IgD-negative memory B cell (primary cell): ENCODE measurements around the gene NR6A1. TPM values are rescaled to one million over a fixed set of nuclear protein-coding genes. Genes with fewer than 3 reads are reported as not detected.

Source experiments
- H3K27ac Mint-ChIP-seq, 3 donors: one replicate each; pipeline ENCODE4 v1.8.0; 2020 to 2022; ENCODE audit warnings: mild to moderate bottlenecking in 3 of 3, mixed read lengths in 3 of 3, moderate library complexity in 1 of 3
- H3K27me3 Mint-ChIP-seq: one replicate; pipeline ENCODE4 v1.8.0; 2021; ENCODE audit warnings: mixed read lengths
- H3K36me3 Mint-ChIP-seq: one replicate; pipeline ENCODE4 v1.8.0; 2020; ENCODE audit warnings: mild to moderate bottlenecking, mixed read lengths
- H3K4me1 Mint-ChIP-seq, 3 donors: one replicate each; pipeline ENCODE4 v1.8.0; 2020 to 2022; ENCODE audit warnings: mixed read lengths in 3 of 3, mild to moderate bottlenecking in 1 of 3
- H3K4me3 Mint-ChIP-seq, 4 donors: one replicate each; pipeline ENCODE4 v1.8.0; 2020 to 2022; ENCODE audit warnings: mild to moderate bottlenecking in 4 of 4, mixed read lengths in 4 of 4, moderate library complexity in 3 of 4
- H3K9me3 Mint-ChIP-seq, 3 donors: one replicate each; pipeline ENCODE4 v1.8.0; 2020 to 2021; ENCODE audit warnings: mixed read lengths in 3 of 3, mild to moderate bottlenecking in 1 of 3
- polyA plus RNA-seq: library from polyadenylated mRNA; unstranded; fragments of 300-500 nt; fragmentation: Illumina TruSeq; gene quantifications from one replicate; pipeline ENCODE4 v1.2.3, GENCODE V29; 2021

The NR6A1 gene
- polyA plus RNA-seq, 1 donor from 2014 or later, result 0.03 TPM

DNA sequence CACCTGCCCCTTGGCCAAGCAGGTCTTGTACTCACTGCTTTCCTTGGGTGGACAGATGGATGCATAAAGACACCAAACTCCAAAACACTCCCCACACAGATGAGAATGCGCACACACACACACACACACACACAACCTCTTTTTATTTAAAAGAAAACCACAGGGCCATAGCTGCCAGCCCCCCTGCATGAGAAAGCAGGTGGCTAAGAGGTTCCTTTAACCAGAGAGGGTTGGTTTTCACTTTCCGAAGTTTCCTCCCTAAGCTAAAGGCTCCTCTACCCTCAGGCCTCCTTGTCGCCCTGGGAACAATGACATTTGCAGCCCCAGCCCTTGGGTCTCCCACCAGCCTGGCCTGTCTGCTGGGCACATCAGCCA lies 275.0 kb downstream of the NR6A1 start:
- H3K27ac Mint-ChIP-seq, result peak overlapping the region in 1 of 3 donors; percentile 51

DNA sequence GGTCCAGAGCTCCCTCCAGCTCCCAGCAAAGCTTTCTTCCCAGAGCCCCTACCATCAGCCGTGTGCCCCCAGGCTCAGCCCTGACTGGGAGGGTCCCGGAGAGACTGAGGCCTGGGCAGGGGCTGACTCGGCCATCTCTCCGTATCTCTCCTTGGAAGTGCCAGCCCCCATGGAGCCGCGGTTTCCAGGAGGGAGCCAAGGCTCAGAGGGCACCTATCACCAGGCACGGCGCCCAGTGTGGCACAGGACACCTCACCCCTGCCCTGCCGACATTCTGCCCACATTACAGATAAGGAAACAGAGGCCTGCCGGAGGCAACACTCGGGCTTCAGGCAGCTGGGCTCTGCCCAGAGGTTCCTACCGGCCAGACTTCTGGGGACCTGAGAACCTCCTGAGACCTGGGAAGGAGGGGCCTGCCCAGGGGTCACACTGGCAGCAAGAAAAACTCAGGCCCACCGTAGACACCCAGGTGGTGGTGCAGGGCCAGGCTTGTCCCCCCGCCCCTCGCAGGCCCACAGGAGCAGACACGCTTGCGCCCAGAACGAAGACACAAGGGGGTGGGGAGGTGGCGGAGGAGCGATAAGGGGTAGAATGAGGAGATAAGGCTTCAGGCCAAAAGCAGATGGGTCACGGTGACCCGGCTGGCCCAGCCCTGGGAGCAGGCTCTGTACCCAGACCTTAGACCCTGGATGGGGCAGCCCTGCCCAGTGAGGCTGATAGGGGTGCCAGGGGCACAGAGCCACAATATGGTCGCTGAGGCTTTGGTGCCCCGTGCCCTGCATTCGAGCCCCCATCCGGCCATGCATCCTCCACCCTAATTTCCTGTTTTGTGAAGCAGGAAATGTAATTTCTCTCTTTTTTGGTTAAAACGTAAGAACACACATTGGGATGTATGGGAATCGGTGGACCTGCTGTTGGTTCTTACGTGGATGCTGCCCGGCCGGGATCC lies 275.7 kb downstream of the NR6A1 start:
- H3K4me3 Mint-ChIP-seq, result no peak overlapping the region

More for the DNA sequence above, 275.0 kb downstream of the NR6A1 start:
- Mint-ChIP-seq H3K36me3 (no peaks in the 10 kb centered on the region), H3K4me1 (peaks cover 0 to 6% (median 5%) of the 10 kb centered on the region in 3 donors), H3K4me3 (no peak overlapping the region), H3K9me3 (no peaks in the 10 kb centered on the region), H3K27me3 (peaks cover 12% of the 10 kb centered on the region)

DNA sequence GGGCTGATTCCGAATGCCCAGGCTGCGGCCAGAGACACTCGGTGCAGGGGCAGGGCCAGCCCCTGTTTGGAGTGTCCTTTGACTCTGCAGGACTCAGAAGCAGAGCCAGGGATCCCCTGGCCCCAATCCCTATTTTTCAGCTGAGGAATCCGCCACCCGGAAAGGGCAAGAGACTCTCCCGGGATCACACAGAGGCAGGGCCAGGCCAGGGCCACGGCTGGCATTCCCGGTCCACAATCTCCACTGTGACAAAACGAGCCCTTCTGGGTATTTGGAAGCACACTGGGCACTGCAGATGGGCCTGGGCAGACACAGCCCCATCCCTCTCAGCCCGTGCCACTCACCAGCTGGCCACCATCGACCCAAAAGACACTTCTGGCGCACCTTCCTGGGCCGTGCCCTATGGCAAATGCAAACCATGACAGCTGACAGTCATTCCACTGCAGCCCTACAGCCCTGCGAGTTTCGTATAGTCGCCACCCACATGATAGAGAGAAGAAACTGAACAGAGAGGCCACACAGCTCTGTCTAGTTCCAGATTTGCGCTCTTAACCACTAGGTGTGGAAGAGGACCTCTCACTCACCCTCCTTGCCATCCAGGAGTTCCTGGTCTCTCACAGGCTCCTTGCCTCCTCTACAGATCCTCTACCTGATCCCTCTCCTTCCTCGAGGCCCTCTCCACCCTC lies 277.2 kb downstream of the NR6A1 start:
- Mint-ChIP-seq H3K27me3 (peaks cover 4% of the 10 kb centered on the region), H3K4me3 (no peak overlapping the region), H3K27ac (no peak overlapping the region)

More for the DNA sequence above, 275.7 kb downstream of the NR6A1 start:
- peaks cover 6% of the 10 kb centered on the region for H3K27me3 Mint-ChIP-seq
- H3K36me3 Mint-ChIP-seq, result no peaks in the 10 kb centered on the region
- H3K27ac Mint-ChIP-seq, result peak overlapping the region in 1 of 3 donors; percentile 51
- peaks cover 0 to 5% (median 4%) of the 10 kb centered on the region in 3 donors for H3K4me1 Mint-ChIP-seq
- no peaks in the 10 kb centered on the region for H3K9me3 Mint-ChIP-seq

DNA sequence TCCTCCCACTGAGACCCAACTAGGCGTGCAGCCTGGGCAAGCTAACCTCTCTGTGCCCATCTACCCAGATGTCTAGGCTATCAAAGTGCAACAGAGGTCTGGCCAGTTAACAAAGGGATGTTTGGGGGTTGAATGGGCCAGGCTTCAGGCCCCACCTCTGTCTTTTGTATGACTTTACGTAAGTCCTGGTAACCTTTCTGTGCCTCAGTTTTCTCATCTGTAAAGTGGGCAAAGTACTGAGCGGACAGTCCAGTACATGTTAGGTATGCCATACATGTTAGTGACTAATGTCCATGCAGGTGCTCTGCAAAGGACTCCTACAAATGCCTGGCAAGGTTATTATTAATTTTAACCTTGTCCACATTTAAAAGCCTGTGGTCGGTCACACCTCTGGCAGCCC lies 277.9 kb downstream of the NR6A1 start:
- H3K27me3 Mint-ChIP-seq, result peaks cover 4% of the 10 kb centered on the region
- no peaks in the 10 kb centered on the region for H3K9me3 Mint-ChIP-seq
- peaks cover 0 to 5% (median 4%) of the 10 kb centered on the region in 3 donors for H3K4me1 Mint-ChIP-seq
- H3K36me3 Mint-ChIP-seq, result no peaks in the 10 kb centered on the region
- no peak overlapping the region for H3K27ac Mint-ChIP-seq
- H3K4me3 Mint-ChIP-seq, result no peak overlapping the region

More for the DNA sequence above, 277.2 kb downstream of the NR6A1 start:
- Mint-ChIP-seq H3K36me3 (no peaks in the 10 kb centered on the region), H3K9me3 (no peaks in the 10 kb centered on the region), H3K4me1 (peaks cover 0 to 5% (median 4%) of the 10 kb centered on the region in 3 donors)

DNA sequence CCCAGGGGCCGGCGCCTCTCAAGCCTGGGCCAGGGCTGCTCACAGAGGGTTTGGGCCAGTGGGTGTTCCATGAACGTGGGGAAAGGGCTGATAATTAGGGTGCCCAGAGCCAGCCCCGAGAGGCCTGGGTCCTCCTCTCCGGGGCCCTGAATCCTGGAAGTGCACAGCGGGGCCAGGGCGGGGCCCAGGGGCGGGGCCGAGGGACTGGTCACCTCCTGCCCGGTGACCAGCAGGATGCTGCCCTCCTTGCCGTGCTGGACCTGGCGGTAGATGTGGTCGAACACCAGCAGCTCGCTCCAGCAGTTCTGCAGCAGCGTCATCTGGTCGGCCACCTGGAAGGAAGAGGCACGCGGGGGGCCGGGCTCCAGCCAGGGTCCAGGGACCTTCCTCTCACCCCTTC lies 278.3 kb downstream of the NR6A1 start:
- Mint-ChIP-seq H3K27me3 (peaks cover 4% of the 10 kb centered on the region), H3K4me1 (peaks cover 0 to 5% (median 4%) of the 10 kb centered on the region in 3 donors), H3K9me3 (no peaks in the 10 kb centered on the region), H3K4me3 (no peak overlapping the region), H3K36me3 (no peaks in the 10 kb centered on the region), H3K27ac (no peak overlapping the region)

DNA sequence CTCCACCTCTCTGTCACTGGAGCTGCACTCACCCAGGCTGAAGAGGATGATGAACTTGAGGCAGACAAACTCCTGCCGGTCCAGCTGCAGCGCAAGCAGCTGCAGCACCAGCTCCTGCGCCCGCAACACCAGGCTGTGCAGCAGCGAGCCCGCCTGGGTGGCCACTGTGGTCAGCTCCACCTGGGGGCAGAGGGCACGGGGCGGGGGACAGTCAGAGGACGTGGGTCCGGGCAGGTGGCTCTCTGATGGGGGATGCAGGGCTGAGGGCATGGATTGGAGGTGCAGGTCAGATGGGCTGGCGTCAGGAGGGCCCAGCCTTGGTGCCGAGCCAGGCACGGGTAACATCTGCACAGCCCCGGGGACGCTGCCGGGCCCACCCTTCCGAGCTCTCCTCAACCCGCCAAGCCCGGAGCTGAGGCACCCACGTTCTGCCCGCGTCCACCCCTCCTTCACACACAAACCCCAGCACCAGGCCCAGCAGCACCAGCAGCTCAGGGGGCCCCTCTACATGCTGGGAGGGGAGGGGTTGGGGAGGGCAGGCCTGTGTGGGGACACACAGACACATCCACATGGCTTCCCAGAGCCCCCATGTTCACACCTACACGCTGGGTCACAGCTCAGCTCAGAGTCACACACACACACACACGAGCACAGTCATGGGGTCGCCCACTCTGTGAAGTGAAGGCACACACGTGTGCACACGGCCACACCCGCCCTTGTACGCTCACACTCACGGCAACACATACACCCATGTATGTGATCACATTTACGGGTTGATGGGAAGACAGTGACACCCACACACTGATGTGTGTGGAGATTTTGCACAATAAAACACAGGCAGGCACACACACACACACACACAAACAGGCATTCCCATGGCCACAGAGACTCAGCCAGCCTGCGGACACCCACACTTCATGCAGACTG lies 279.8 kb downstream of the NR6A1 start:
- H3K4me3 Mint-ChIP-seq, result no peak overlapping the region
- H3K36me3 Mint-ChIP-seq, result no peaks in the 10 kb centered on the region
- peaks cover 4% of the 10 kb centered on the region for H3K27me3 Mint-ChIP-seq
- peaks cover 0 to 5% (median 4%) of the 10 kb centered on the region in 3 donors for H3K4me1 Mint-ChIP-seq
- no peak overlapping the region for H3K27ac Mint-ChIP-seq
- no peaks in the 10 kb centered on the region for H3K9me3 Mint-ChIP-seq

DNA sequence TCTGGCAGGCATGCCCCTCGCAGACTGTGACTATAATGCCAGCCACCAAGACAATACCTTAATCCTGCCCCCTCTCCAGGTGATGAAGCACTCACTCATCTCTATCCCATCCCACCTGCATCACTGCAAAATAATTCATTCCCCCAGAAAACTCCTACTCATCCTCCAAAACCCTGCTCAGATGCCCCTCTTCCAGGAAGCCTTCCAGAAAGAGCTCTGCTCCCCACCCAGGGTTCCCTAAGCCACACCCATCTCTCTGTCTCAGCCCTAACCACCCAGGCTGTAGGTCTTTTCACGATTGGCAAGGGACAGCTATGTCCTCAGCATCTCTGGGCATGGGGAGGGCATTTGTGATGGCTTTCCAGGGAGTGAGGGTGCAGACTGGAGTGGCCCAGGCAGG lies 281.1 kb downstream of the NR6A1 start:
- H3K4me3 Mint-ChIP-seq, result no peak overlapping the region
- H3K9me3 Mint-ChIP-seq, result no peaks in the 10 kb centered on the region
- H3K27me3 Mint-ChIP-seq, result no peaks in the 10 kb centered on the region
- H3K4me1 Mint-ChIP-seq, result peaks cover 0 to 1% (median 0%) of the 10 kb centered on the region in 3 donors
- H3K27ac Mint-ChIP-seq, result no peak overlapping the region
- H3K36me3 Mint-ChIP-seq, result no peaks in the 10 kb centered on the region

DNA sequence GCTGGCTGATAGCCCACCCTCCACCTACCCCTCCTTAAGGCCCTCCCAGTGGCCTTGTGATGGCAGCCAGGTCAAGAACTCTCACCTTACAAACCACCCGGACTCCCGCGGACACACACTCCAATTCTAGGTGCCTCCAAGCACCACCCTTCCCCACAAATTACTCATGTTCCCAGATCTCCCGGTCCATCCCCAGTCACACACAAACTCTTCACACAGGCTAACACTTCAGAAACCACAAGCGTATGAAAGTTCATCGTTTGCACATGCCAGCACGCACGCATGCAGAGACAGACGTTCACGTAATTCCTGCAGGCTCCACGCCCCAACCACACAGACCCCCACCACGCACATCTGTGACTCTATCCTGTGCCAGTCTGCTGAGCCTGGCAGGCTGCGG lies 281.9 kb downstream of the NR6A1 start:
- H3K9me3 Mint-ChIP-seq, result peaks cover 0 to 2% (median 0%) of the 10 kb centered on the region in 3 donors
- no peaks in the 10 kb centered on the region for H3K4me1 Mint-ChIP-seq
- H3K27ac Mint-ChIP-seq, result no peak overlapping the region
- H3K4me3 Mint-ChIP-seq, result no peak overlapping the region
- no peaks in the 10 kb centered on the region for H3K36me3 Mint-ChIP-seq
- no peaks in the 10 kb centered on the region for H3K27me3 Mint-ChIP-seq

DNA sequence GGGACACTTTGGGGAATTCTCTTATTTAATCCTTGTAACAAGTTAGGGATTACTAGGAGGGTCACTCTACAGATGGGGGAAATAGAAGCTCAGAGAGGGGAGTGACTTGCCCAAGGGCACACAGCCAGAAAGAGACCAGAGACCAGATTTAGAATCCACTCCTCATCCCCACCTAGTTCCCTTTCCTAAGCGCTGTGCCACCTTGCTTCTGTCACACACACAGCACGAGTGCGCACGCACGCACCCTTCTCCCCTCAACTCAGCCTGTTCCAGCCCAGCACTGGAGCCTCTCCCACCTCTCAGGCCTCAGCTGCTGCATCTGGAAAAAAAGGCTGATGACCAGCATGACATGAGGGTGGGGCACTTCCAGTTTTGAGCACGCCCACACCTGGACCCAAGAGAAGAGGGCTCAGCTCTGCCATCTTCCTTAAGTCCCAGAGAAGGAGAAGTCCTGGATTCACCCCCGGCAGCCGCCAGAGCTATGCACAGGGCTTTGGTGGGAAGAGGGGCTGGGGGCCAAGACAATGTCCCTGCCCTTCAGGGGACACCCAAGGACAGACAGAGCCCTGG lies 282.4 kb downstream of the NR6A1 start:
- Mint-ChIP-seq H3K4me1 (no peaks in the 10 kb centered on the region), H3K36me3 (no peaks in the 10 kb centered on the region), H3K9me3 (peaks cover 0 to 3% (median 0%) of the 10 kb centered on the region in 3 donors), H3K27me3 (no peaks in the 10 kb centered on the region), H3K27ac (no peak overlapping the region), H3K4me3 (no peak overlapping the region)

DNA sequence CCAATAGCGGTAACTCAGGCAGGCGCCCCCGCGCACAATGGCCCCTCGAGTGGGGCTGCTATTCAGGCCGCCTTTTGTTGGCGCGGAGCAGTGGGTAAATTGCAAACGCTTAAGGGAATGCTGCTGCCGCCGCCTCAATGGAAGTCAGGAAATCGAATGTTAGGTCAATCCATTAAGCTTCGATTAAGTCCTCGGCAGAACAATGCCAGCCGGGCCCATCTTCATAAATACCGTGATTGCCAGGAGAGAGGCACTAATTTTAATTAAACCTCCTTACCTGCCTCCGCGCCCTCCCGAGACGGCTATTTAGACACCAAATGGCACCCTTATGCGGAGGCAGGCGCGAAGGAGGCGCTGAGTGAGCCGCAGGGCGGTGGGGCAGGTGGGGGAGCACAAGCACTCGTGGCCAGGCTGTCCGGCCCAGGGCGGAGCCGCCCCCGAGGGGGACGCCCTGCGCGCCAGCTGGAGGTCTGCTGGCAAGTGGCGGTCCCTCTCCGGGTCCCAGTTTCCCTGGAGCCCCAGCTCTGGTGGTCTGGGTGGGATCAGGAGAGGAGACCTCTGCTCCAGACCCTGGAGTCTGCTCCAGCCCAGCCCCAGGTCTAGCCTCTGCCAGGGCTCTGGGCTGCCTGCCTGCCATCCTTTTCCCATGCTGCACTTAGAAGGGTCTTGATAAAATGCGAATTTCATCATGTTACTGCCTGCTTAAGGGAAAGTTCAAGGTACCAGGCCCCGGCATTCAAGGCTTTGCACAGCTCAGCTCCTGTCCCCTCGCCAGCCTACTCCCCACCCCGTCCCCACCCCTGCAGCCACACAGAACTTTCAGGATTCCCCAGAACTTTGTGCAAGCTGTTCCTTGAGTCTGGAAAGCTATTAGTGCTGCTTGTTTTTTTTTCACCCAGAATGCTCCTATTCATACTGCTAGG lies 283.6 kb downstream of the NR6A1 start:
- no peaks in the 10 kb centered on the region for H3K4me1 Mint-ChIP-seq
- peaks cover 0 to 3% (median 0%) of the 10 kb centered on the region in 3 donors for H3K9me3 Mint-ChIP-seq
- H3K27ac Mint-ChIP-seq, result no peak overlapping the region
- H3K36me3 Mint-ChIP-seq, result no peaks in the 10 kb centered on the region
- H3K27me3 Mint-ChIP-seq, result no peaks in the 10 kb centered on the region
- H3K4me3 Mint-ChIP-seq, result no peak overlapping the region

DNA sequence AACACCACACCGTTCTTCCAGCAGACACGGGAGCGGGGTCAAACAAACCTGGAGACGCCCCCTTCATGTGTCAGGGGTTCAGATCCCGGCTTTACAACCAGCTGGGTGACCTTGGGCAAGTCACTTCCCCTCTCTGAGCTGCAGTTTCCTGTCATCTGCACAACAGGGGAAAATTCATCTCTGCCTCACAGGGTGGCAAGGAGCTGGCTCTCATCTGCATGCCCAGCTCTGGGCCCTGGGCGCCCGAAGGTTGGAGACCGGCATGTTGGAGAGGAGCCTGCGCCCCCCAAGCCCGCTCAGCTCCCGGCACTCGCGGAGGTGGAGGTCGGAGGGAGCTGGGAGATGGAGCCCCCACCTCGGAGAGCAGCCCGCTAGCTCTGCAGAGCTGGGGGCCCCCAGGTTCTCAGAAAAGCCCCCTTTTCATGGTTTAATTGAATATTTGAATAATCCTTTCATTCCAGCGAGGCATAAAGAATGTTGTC lies 284.3 kb downstream of the NR6A1 start:
- Mint-ChIP-seq H3K36me3 (no peaks in the 10 kb centered on the region), H3K27me3 (no peaks in the 10 kb centered on the region), H3K4me1 (no peaks in the 10 kb centered on the region), H3K27ac (no peak overlapping the region), H3K4me3 (no peak overlapping the region), H3K9me3 (peaks cover 0 to 3% (median 0%) of the 10 kb centered on the region in 3 donors)

DNA sequence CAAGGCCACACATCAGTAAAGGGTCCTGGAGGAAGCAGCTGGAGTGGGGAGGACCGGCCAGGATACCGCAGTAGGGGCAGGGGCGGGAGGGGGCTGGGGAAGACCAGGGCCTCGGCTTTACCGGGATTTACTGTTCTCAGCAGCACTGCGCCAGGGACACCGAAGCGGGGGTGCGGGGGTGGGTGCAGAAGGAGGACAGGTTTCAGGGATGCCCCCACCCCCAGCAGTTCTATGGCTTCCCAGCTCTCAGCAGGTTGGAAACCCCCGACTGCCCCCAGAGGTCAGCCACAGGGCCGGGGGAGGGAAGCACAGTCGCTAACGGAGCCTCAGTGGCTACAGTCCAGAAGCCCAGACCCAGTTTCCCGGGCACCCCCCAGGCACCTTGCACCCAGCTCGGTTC lies 285.2 kb downstream of the NR6A1 start:
- Mint-ChIP-seq H3K27me3 (no peaks in the 10 kb centered on the region), H3K36me3 (no peaks in the 10 kb centered on the region), H3K4me3 (no peak overlapping the region), H3K27ac (no peak overlapping the region), H3K4me1 (no peaks in the 10 kb centered on the region), H3K9me3 (peaks cover 0 to 3% (median 0%) of the 10 kb centered on the region in 3 donors)

DNA sequence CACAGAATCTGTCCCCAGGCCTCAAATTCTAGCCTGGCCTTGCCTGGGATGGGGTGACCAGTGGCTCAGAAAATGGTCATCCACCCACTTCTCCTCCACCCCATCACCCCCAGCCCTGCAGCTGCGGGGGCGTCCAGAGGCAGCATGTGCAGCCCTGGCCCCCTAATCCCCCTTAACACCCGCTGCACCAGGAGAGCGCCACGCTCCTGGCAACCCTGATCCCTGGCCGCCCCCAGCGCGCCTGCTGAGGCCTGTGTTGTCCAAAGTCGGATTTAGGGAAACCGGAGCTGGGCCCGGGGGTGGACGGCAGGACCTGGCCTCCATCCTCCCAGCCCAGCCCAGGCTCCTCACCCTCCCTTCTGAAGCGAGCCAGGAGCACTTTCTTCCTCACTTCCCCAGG lies 285.9 kb downstream of the NR6A1 start:
- Mint-ChIP-seq H3K4me3 (no peak overlapping the region), H3K4me1 (peaks cover 0 to 2% (median 0%) of the 10 kb centered on the region in 3 donors), H3K27ac (no peak overlapping the region), H3K9me3 (peaks cover 0 to 3% (median 0%) of the 10 kb centered on the region in 3 donors), H3K36me3 (no peaks in the 10 kb centered on the region), H3K27me3 (peaks cover 3% of the 10 kb centered on the region)
